ENCODE data around the gene ZNF335.
"Not testable (repeated sequence)": the region's sequence is repeated elsewhere in the genome, so short reads cannot be mapped to it uniquely, and the experiment has no call there.

Gene ZNF335

GRCh38 chr20:45931680-45932079, 40.3 kb downstream of the ZNF335 start:
- DNase-seq, result not testable (repeated sequence)

GRCh38 chr20:45927071-45927878, 44.7 kb downstream of the ZNF335 start:
- no peak for DNase-seq

GRCh38 chr20:45926731-45927070, 45.3 kb downstream of the ZNF335 start:
- no peak for DNase-seq

GRCh38 chr20:45925821-45926506, 46.0 kb downstream of the ZNF335 start:
- DNase-seq, result no peak

- no peak for DNase-seq
Measured at GRCh38 chr20:45924391-45925261, 47.4 kb downstream of the ZNF335 start.

GRCh38 chr20:45921337-45922189, 50.4 kb downstream of the ZNF335 start:
- DNase-seq, result no peak

- DNase-seq, result no peak
Measured at GRCh38 chr20:45920462-45921336, 51.3 kb downstream of the ZNF335 start.

- DNase-seq, result no peak
Measured at GRCh38 chr20:45919542-45920399, 52.2 kb downstream of the ZNF335 start.

GRCh38 chr20:45918779-45919537, 53.0 kb downstream of the ZNF335 start:
- no peak for DNase-seq

GRCh38 chr20:45918182-45918737, 53.7 kb downstream of the ZNF335 start:
- no peak for DNase-seq

GRCh38 chr20:45917790-45918141, 54.2 kb downstream of the ZNF335 start:
- no peak for DNase-seq

- DNase-seq, result no peak
Measured at GRCh38 chr20:45913116-45913515, 58.9 kb downstream of the ZNF335 start.

- no peak for DNase-seq
Measured at GRCh38 chr20:45912344-45912682, 59.7 kb downstream of the ZNF335 start.

- peak; percentile 13 for DNase-seq
Measured at GRCh38 chr20:45911486-45912343, 60.3 kb downstream of the ZNF335 start, which contains the start of gene PLTP. Gene PLTP (minus strand): TSS chr20:45912155. CDS start chr20:45911452, 703 bp downstream.

- peak; percentile 89 for DNase-seq
Measured at GRCh38 chr20:45910670-45911485, 61.1 kb downstream of the ZNF335 start.

- DNase-seq, result no peak
Measured at GRCh38 chr20:45909817-45910669, 62.0 kb downstream of the ZNF335 start.

Data from CD4-positive, alpha-beta T cell treated with Interleukin-4 for 4 hours (primary cell).